ENCODE measurements around the gene TBX5.

TBX5 gene

DNA sequence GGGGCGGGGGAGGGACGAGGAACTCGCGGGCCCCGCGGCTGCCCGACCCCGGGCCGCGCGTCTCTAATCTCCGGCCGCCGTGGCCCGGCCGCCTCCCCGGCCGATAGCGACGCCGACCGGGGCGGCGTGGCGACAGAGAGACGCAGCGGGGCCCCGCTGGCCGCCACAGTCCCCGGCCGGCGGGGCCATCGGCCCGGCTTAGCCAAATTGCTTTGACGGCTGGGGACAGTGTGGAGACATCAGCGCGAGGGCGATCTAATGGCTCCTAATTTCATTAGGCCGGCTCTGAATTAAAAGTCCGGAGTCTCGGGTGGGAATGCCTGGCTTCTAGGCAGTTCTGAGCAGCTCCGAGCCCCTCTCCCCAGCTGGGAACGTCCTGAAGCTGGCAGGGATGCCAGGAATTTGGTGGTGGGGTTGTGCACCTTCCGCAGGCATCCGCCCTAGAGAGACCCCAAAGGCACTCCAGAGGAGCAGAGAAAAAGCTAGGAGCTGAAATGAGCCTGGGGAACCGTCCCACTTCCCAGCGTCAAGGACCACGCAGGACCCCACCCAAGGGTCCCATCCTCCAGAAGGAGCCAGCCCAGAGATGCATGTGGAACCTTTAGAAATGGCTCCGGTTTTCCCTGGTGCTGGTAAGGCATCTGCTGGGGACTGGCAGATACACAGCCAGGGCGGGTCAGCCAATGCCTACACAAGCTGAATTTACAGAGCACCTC is 9.6 kb downstream of the TBX5 start:
- no peak for TF ChIP-seq GATA3 (IDR thresholded peaks at IDR 0.05; ENCODE audit: low read depth, low read length)
- TF ChIP-seq GATA2 (IDR thresholded peaks at IDR 0.05; ENCODE audit: low read depth, low read length) = no peak

DNA sequence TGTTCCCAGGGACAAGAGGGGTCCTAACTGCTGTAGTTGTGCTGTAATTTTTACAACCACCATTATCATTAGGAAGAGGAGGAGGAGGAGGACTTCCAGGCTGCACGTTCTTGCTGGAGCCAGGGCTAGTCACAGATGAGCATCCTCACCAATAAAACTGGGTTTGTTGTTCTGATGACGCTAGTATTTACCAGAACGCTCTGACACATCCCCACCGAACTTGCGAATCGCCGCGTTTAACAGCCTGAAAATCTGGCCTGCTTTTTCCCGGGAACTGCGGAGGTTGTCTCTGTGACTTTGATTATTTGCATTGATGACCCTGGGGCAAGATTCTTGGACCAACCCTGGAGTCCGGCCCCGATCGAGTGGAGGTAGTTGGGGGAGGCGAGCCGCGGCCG is 10.2 kb downstream of the TBX5 start:
- TF ChIP-seq GATA3 (IDR thresholded peaks at IDR 0.05; ENCODE audit: low read depth, low read length) (no peak), GATA2 (IDR thresholded peaks at IDR 0.05; ENCODE audit: low read depth, low read length) (no peak)

DNA sequence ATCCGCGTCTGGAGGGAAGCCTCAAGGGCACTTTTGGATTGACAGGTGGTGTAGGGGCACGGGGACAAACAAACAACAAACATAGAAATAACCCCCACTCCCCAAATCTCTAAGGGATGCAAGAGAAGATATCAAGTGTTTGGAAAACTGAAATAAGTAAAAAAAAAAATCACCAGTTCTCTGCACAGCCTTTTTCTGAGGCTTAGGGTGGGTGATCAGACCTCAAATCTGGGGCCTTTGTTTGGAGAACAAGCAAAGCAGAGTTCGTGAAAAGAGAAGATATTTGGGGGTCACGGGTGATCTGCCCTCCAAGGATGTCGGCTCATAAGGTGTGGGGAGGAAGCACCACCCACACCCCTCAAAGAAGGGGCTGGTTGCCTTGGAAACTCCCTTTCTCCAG is 10.7 kb downstream of the TBX5 start:
- no peak for TF ChIP-seq GATA2 (IDR thresholded peaks at IDR 0.05; ENCODE audit: low read depth, low read length)
- TF ChIP-seq GATA3 (IDR thresholded peaks at IDR 0.05; ENCODE audit: low read depth, low read length) = no peak

DNA sequence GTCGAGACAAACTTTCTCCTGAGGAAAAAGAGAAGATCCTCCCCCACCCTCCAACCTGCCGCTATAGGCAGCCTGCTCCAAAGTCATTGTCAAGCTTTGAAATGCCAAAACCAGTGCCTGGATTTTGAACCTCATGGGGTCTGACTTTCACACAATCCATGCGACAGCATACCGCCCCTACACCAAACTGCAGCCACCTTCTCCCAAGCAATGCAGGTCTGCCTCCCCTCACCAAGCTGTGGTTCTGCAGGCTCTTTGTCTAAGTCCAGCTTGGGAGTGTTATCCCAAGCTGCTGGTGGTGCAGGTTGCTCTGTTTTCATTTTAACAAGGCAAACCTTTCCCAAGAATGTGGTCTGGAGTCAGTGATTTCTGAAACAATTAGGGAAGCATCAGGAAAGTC is 12.4 kb downstream of the TBX5 start:
- no peak for TF ChIP-seq GATA2 (IDR thresholded peaks at IDR 0.05; ENCODE audit: low read depth, low read length)
- TF ChIP-seq GATA3 (IDR thresholded peaks at IDR 0.05; ENCODE audit: low read depth, low read length) = no peak

DNA sequence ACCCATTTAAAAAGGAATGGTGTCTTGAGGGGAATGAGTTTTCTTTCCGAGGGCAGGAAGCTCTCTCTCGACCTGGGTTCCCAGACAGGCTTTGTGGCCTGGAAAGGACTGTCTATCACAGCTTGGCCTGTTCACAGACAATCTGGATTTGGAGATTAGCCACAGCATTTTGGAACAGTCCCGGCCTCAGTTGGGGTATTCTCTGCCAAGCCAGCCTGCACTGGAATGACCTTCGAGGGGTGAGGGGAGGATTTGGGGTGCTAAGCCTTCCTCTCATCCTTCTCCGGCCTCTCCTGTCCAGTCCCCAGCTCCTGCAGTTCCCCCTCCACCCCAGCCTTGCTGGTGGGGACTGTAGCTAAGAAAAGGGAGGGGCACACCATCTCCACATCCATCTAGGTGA is 13.0 kb downstream of the TBX5 start:
- TF ChIP-seq GATA2 (IDR thresholded peaks at IDR 0.05; ENCODE audit: low read depth, low read length) = no peak
- no peak for TF ChIP-seq GATA3 (IDR thresholded peaks at IDR 0.05; ENCODE audit: low read depth, low read length)

DNA sequence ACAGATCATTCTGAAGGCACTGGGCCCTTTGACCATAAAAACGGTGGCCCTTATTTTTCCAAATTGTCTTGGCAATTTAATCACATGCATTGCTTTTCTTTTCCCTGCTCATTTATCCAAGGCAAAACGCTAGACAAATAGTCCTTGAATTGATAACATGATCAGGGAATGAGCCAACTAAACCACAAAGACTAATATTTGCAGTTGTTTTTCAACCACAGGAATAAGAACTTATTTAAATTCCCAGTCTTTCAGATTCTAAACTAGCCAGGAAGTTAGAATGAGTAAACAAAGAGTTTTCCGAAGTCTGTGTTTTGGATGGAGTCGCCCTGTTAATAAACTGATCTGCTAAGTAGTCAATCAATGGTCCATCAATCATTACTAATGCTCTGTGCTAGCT is 14.9 kb downstream of the TBX5 start:
- TF ChIP-seq GATA2 (IDR thresholded peaks at IDR 0.05; ENCODE audit: low read depth, low read length) (no peak), GATA3 (IDR thresholded peaks at IDR 0.05; ENCODE audit: low read depth, low read length) (no peak)

DNA sequence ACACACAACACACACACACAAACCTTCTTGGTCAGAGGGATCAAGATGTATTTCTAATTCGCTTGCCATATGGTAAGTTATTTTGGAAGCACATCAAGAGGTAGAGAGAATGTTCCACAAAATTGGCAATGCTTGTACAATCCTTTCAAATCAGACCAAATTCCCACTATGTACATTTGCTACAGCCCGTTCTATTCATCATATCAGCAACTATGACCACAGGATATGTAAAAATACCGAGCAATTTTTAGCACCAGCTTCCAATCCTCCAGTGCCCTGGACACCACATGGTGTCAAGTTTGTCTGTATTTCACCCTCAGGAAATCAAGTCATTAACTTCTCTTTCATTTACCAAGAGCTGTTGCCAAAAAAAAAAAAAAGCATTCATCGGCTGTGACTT is 21.2 kb downstream of the TBX5 start:
- TF ChIP-seq GATA2 (IDR thresholded peaks at IDR 0.05; ENCODE audit: low read depth, low read length) (no peak), GATA3 (IDR thresholded peaks at IDR 0.05; ENCODE audit: low read depth, low read length) (no peak)

DNA sequence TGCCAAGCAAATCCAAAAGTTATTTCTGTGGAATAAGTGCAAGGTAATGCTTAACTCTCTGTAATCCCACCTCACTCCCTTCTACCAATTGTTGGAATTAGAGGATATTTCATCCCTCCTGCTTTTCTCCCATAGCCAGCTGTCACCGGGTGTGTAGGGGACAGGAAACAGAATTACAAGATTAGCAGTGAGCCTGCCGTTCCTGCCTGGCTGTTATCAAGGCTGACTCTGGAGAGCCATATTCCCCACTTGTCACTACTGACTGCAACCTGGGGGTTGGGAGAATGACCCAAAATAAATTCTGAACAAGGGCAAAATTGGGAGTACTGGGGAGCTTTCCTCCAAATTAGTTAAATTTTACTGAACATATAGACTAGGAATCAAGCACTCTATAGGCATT is 24.8 kb downstream of the TBX5 start:
- TF ChIP-seq GATA2 (IDR thresholded peaks at IDR 0.05; ENCODE audit: low read depth, low read length) (no peak), GATA3 (IDR thresholded peaks at IDR 0.05; ENCODE audit: low read depth, low read length) (no peak)

DNA sequence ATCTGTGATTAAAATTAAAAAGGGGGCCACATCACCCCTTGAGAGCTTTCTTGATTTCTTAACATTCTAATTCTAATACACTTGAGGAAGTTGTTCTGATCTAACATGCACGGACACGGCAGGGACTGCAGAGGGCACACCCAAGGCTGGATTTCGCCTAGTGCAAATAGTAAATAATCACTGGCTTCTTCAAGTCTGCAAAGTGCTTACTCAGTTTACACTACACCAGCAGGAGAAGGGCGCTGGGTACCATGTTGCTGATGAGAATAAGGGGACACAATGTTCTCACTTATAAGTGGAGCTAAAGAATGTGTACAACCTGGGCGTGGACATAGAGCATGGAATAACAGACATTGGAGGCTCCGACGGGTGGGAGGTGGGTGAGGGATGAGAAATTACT is 34.2 kb downstream of the TBX5 start:
- TF ChIP-seq GATA3 (IDR thresholded peaks at IDR 0.05; ENCODE audit: low read depth, low read length) (no peak), GATA2 (IDR thresholded peaks at IDR 0.05; ENCODE audit: low read depth, low read length) (no peak)

DNA sequence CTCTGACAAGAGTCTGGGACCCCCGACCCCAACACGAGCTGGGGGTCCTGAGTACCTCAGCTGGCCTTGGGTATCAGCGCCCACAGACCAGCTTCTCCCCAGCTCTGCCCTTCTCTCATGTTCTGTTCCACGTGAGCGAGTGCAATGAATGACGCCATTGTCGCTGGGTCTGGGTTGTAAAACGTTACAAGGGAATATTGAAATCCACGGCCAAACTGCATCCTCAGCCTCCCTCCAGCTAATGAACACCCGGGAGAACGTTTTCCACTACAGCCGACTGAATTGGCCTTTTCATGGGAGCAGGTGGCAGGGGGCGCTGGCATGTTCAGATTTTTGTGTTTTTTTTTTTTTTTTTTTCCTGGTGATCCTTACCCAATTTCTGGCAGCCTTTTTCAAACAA is 34.7 kb downstream of the TBX5 start:
- TF ChIP-seq GATA3 (IDR thresholded peaks at IDR 0.05; ENCODE audit: low read depth, low read length) = no peak
- no peak for TF ChIP-seq GATA2 (IDR thresholded peaks at IDR 0.05; ENCODE audit: low read depth, low read length)

DNA sequence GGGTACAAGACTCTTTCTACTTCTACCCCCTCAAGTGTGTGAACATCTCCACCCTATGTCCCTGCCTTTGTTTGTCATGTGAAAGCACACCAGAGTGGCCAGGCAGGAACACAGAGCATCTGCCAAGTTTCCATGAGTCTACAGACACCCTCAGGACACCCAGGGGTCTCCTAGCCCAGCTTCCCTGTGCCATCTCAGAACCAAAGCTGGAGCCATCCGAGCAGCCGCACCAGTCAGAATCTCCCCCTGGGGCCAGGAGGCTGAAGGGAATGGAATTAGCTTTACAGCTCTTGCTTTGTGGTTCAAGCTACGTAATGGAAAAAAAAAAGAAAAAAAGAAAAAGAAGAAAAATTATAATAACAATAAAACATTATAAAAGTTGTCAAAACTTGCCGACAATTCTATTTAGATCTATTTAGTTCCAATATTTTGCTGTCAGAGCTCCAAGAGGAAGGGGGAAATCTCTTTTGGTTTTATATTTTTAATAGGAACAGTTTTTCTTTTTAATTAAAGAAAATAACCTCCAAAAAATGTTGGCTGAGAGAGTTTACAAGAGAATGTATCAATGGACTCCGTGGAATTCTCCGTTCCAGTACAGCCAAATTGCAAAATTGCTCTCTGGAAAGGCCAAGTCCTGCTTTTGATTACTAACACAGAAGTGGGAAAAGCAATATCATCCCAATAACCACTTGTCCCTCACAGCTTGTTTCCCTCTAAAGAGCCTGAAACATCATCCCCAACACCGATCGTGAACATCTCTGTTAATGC is 37.1 kb downstream of the TBX5 start:
- TF ChIP-seq GATA2 (IDR thresholded peaks at IDR 0.05; ENCODE audit: low read depth, low read length) = no peak
- TF ChIP-seq GATA3 (IDR thresholded peaks at IDR 0.05; ENCODE audit: low read depth, low read length) = no peak

DNA sequence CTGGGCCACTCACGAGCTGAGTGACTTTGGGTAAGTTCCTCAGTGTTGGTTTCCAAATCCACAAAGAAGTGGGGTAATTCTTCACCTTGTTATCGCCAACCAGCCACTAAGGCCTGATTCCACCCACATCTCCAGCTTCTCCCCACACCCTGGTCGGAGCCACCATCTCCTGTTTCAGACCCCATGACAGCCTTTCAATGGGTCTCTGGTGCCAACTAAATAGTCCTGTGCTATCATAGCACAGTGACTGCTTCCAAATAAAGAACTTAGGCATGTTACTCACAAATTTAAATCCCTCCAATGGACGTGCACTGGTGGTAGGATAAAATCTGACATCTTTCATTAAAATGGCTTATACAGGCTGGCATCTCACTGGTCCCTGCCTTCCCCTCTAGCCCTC is 44.0 kb downstream of the TBX5 start:
- TF ChIP-seq GATA3 (IDR thresholded peaks at IDR 0.05; ENCODE audit: low read depth, low read length) = no peak
- no peak for TF ChIP-seq GATA2 (IDR thresholded peaks at IDR 0.05; ENCODE audit: low read depth, low read length)

DNA sequence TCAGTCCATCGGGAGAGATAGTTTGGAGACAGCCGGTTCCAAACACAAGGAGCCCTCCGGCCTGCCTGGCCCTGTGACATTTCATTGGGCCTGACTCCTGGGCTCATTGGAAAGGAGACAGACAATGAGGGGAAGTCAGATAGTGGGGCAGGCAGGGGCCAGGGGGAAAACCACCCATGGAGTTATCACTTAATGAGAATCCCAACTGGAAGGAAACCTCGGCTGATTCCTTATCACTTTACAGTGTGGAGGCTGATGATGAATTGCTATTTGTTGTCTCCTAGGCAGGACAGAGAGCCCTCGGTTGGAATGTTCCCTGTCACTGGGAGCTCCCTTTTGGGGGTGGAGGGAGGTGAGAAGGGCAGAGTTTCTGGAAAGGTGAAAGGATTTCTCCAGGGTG is 44.4 kb downstream of the TBX5 start:
- TF ChIP-seq GATA3 (IDR thresholded peaks at IDR 0.05; ENCODE audit: low read depth, low read length) (no peak), GATA2 (IDR thresholded peaks at IDR 0.05; ENCODE audit: low read depth, low read length) (no peak)

DNA sequence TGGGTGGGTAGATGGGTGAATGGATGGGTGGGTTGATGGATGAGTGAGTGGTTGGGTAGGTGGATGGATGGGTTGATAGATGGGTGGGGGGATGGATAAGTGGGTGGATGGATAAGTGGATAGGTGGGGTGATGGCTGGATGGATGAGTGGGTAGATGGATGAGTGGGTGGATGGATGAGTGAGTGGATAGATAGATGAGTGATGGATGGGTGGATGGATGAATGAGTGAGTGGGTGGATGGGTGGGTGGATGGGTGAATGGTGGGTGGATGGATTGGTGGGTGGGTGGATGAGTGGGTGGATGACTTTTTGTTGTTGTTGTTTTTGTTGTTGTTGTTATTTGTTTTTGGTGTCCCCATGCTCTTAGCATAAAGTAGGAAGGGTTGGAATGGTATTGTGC is 45.5 kb downstream of the TBX5 start:
- TF ChIP-seq GATA2 (IDR thresholded peaks at IDR 0.05; ENCODE audit: low read depth, low read length) (no peak), GATA3 (IDR thresholded peaks at IDR 0.05; ENCODE audit: low read depth, low read length) (no peak)

DNA sequence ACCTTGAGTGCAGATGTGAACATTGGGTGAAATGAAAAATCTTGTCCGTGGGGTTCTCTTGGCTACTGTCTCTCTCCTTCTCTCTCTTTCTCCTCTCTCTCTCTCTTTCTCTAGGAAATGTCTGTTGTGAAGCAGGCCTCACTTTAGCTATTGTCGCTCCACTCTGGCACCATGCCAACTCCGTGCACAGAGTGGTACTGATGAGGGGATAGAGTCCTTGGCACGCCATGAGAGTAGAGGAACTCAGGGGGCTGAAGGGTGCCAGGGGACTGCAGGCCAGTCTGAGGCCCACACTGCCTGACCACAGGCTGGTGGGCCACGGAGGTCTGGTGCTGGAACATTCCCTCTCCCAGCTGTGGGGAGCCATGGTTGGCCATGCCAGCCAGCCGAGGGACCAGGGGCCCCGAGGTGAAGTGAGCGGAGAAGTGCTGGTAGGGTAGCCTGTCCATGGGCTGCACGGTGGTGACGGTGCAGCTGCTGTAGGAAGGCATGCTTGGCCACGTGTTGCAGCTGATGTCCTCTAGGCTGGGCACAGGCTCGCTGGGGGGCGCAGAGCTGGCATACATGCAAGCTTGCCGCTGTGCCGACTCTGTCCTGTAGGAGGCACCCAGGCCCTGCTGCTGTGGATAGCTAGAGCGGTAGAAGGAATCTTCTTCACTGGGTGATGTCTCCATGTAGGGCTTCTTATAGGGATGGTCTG is 50.4 kb downstream of the TBX5 start:
- TF ChIP-seq GATA2 (IDR thresholded peaks at IDR 0.05; ENCODE audit: low read depth, low read length) (no peak), GATA3 (IDR thresholded peaks at IDR 0.05; ENCODE audit: low read depth, low read length) (no peak)
